Hematopoietic multipotent progenitor cell treated with erythropoietin and hydrocortisone succinate and interleukin-3 and kit ligand, for 8 days (in vitro differentiated cells): ENCODE measurements around the gene CHRD.

ENCODE experiments used
- DNase-seq: peaks from one replicate; pipeline ENCODE4 v3.0.0-alpha.2; 2015

The CHRD gene

GRCh38 chr3:184384342-184384741 lies 4.5 kb downstream of the CHRD start:
- DNase-seq = no peak

DNA sequence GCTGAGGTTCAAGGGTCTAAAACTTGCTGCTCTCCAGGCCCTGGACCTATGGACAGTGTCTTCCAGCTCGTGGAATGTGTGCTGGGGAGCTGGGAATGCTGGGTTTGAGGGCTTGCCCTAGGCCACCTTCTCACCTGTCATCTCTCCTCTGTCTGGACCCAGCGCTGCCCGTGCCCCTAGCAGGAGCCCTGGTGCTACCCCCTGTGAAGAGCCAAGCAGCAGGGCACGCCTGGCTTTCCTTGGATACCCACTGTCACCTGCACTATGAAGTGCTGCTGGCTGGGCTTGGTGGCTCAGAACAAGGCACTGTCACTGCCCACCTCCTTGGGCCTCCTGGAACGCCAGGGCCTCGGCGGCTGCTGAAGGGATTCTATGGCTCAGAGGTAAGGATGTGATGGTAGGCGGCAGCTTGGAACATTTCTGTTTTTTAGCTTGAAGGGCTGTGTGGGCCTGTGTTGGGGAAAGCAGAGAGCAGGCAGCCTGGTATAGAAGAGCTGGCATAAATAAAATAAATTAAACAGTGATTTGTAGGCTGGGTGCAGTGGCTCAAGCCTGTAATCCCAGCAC lies 5.1 kb downstream of the CHRD start:
- no peak for DNase-seq

DNA sequence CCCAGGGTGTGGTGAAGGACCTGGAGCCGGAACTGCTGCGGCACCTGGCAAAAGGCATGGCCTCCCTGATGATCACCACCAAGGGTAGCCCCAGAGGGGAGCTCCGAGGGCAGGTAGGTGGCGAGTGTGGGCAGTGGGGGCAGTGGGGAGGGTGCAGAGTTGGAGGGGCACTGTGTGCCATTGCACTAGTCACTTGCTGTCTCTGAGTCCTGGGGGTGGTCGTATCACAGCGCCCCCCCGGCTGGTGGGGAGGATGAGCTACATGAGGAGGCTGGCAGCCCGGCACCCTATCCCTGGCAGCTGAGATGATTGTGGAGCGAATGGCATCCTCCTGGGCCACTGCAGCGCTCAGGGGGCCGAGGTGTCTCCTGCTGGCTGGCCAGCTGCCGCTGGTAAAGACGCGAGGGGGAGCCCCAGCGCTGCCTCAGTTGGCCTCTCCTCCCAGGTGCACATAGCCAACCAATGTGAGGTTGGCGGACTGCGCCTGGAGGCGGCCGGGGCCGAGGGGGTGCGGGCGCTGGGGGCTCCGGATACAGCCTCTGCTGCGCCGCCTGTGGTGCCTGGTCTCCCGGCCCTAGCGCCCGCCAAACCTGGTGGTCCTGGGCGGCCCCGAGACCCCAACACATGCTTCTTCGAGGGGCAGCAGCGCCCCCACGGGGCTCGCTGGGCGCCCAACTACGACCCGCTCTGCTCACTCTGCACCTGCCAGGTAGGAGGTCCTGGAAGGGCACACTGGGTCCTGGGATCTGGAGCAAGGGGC lies 6.4 kb downstream of the CHRD start:
- no peak for DNase-seq

DNA sequence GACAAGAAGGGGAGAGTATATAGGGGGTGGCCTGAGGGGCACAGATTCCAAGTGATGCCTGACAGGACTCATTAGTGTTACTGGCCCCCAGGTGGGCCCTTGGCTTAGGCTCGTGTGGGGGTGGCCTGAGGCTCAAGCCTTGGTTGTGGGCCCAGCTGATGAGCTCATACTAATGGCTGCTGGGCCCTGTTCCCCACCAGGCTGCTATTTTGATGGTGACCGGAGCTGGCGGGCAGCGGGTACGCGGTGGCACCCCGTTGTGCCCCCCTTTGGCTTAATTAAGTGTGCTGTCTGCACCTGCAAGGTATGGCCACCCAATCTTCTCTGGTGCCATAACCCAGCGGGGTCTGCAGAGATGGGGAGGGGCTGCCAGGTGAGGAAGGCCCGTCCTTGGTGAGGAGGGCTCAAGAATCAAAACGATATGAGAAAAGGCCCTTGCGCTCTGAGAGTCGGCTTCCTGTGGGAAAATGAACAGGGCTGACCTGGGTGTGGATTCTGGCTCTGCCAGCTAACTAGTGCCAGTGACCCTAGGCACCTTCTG lies 7.4 kb downstream of the CHRD start:
- DNase-seq = no peak

DNA sequence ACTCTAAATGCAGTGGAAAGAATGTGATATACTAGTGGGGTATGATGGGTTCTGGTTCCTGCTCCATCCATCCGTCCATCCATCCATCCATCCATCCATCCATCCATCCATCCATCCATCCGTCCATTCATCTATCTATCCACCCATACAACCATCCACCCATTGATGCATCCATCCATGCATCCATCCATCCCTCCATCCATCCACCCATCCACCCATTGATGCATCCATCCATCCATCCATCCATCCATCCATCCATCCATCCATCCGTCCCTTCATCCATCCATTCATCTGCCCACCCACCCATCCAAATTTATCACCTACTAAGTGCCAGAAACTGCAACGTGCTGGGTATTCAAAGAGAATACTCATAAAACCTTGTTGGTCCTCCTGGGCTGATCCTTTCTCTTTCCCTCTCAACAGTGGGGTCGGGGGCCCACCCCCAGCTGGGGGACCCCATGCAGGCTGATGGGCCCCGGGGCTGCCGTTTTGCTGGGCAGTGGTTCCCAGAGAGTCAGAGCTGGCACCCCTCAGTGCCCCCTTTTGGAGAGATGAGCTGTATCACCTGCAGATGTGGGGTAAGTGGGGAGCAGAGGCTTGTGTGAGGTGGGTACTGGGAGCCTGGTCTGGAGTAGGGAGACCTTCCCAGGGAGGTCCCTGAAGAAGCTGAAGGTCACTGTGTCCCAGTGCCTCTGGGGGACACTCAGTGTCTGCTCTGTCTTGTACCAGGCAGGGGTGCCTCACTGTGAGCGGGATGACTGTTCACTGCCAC lies 8.5 kb downstream of the CHRD start:
- DNase-seq = no peak

DNA sequence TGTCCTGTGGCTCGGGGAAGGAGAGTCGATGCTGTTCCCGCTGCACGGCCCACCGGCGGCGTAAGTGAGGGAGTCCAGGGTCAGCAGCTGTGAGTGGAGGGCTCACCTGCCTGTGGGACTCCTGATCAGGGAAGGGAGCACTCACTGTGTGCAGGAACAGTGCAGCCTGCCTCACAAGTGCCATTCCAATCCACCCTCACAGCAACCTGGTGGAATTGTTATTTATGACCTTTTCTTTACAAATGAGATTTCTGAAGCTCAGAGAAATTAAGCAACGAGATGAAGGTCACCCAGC lies 9.0 kb downstream of the CHRD start:
- DNase-seq = no peak

- DNase-seq = no peak
These were observed 9.5 kb downstream of the CHRD start for GRCh38 chr3:184389384-184389783.

DNA sequence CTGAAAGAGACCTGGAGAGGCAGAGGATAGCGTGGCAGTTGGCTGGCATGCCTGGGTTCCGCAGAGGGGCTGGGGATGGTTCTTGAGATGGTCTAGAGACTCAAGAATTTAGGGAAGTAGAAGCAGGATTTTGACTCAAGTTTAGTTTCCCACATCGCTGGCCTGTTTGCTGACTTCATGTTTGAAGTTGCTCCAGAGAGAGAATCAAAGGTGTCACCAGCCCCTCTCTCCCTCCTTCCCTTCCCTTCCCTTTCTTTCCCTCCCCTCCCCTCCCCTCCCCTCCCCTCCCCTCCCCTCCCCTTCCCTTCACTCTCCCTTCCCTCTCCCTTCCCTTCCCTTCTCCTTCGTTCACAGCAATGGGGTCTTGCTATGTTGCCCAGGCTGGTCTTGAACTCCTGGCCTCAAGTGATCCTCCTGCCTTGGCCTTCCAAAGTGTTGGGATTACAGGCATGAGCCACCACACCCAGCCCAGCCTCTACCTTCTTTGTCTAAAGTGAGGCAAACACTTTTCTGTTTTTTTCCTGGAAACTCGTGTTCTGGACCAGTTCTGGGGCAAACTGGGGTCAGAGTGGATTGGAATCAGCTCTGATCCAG lies 10.2 kb downstream of the CHRD start:
- no peak for DNase-seq

- no peak for DNase-seq
These were observed 11.4 kb downstream of the CHRD start for GRCh38 chr3:184391266-184391665.

DNA sequence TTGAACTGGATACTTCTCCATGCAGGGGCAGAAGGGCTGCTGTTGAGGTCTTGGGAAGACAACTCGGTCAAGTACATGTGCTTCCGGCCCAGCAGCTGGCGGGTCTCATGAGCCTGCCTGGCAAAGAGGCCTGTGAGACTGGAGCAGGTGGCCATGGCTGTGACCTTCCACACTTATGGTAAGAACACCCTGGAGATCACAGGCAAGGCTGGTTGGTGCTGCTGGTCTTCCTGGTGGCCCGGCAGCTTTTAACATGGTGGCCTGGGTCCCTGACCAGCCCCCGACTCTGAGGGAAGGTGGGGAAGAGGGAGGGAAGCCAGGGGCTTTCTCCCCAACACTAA lies 15.4 kb downstream of the CHRD start:
- no peak for DNase-seq

- no peak for DNase-seq
These were observed 19.6 kb downstream of the CHRD start for GRCh38 chr3:184399410-184399809.

DNA sequence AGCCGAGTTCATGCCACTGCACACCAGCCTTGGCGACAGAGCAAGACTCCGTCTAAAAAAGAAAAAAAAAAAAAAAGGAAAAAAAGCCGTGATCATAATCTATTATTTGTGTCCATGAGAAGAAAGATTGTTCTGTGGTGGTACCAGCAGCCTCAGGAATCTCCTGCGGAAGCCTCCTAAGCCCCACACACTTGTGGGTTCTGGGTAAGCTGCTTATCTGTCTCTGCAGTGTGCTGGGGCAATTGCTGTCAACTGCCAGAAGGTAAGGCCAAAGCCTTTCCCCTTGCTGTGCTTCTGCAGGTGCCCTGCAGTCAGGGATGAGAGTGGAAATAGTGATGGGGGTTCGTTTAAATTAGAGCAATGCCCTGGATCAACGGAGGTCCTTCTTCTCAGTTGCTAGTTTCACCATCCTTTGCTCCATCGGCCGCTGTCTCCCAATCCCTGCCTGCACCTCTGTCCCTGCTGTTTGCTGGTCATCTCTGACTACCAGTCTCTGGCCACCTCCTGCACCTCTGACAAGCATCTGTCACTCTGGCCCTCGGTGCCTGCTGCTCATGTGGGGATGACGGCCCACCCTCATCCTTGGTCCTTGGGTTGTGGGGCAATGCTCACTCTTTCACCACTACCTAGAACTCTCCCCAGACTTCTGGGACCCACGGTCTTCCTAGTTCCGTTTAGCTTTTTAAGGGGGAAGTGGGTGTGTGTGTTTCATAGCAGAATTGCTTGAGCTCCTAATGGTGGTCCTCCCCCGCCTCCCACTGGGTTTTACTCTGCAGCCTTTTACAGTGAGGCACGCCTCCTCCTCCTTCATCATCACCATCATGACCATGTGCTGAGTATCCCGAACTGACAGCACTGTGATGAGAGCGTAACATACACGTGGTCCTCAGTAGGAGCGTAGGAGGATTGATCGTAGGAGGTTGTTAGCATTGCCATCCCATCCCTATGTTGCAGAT lies 25.5 kb downstream of the CHRD start:
- peak; percentile 44 for DNase-seq

GRCh38 chr3:184409331-184409926 lies 29.6 kb downstream of the CHRD start:
- no peak for DNase-seq

GRCh38 chr3:184409946-184410500 lies 30.2 kb downstream of the CHRD start:
- DNase-seq = no peak

DNA sequence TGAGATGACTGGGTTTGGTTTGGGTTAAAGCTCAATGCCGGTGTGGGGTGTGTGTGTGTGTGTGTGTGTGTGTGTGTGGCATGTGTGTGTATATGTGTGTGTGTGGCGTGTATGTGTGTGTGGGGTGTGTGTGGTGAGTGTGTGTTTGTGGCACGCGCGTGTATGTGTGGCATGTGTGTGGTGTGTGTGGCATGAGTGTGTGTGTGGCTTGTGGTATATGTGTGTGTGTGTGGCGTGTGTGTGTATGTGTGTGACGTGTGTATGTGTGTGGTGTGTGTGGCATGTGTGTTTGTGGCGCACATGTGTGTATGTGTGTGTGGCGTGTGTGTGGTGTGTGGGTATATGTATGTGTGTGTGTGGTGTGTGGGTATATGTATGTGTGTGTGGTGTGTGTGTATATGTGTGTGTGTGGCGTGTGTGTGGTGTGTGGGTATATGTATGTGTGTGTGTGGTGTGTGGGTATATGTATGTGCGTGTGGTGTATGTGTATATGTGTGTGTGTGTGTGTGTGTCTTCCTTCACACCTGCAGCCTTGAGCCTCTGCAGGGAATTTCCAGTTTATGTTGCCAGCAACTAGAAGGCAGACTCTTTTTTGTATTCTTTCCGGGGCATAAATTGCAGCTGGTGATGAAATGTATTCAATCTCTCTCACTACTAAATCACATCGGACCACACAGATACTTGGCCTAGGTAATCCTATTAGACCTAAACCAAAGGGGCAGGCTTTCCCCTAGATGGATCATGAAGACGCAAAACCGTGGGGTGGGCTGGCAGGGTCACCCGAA lies 34.8 kb downstream of the CHRD start:
- no peak for DNase-seq

DNA sequence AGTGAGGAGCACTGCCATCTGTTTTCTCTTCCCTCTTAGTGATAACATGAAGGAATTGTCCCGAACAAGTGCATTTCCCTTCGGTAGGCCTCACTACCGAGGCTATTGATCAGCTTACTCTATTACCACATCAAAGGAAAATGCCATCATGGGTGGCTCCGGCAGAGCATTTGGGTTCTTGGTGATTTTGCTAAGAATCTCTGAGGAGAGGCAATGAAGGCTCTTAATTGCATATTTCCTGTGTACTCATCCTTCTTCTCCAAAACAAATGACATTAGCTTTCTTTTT lies 35.3 kb downstream of the CHRD start:
- DNase-seq = no peak

DNA sequence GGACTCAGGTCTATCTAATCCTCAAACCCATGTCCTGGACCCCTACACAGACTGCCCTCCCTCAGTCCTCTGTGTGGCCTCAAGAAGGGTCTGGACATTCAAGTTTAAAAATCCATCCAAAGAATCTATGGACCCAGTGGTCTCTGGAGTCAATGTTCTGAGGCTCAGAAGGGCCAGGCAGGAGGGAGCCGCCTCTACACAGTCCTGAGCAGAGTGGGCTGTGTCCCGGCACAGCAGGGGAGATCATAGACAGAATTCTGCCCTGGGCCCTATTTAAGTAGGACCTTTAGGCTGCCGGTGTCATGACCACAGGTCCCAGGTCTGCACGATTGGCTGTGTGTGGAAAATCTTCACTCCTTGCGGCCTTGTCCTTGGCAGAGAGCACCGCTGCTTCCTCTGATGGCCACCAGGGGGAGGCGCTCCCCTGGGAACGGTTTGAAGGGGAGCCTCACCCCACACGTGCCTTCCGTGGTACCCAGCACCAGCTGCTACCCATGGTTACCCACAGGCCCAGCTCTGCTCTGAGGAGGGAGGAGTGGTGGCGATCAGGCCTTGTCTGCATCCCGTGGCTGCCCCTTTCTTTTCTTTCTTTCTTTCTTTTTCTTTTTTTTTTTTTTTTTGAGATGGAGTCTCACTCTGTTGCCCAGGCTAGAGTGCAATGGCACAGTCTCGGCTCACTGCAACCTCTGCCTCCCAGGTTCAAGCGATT lies 37.9 kb downstream of the CHRD start:
- peak; percentile 79 for DNase-seq

- DNase-seq = no peak
These were observed 39.3 kb downstream of the CHRD start for GRCh38 chr3:184419171-184419570.

GRCh38 chr3:184423561-184423960 lies 43.7 kb downstream of the CHRD start:
- no peak for DNase-seq

DNA sequence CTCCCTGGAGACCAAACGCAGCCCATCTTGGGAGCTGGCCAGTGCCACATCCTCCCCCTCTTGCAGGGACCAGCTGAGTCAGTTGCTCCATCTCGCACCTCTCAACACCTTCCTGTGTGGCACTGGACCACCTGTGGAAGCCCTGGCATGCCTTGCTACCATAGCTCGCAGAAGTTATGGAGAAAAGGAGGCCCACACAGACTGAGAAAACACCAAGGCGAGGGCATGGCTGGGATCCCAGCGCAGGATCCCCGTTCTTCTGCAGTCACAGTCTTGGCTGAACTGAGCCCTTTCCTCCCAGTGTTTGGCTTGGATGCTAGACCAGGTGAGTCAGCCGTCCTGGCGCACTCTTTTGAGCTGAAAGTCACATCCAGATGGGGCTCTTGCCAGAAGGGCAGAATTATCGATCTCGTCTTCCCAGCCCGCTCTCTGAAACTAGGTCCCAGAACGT lies 46.9 kb downstream of the CHRD start:
- no peak for DNase-seq
